ENCODE measurements around the gene CEP95. TPM values are rescaled to one million over a fixed set of nuclear protein-coding genes. Genes with fewer than 3 reads are reported as not detected.

CEP95 gene
- total RNA-seq, 1 donor, result 48.9 TPM

DNA sequence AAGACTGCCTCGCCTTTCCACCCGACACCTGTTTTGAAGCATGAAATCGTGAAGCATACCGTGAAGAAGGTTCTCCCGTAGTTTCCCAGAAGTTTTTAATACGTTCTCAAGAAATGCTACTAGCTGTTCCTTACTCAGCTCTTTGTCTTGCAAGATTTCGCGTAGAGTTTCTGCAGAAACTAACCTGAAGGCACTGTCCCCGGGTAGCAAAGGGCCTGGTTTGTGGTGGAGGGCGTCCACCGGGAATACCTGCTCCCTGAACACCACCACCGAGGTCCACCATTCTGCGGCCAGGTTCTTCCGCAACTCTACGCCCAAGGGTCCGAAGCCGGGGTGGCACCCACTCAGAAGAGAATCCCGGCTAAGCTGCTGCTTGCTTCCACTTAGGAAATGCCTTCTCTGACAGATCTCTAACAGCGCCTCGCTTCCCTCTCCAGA is 10.4 kb upstream of the CEP95 start:
- TF ChIP-seq, protein P1, sequence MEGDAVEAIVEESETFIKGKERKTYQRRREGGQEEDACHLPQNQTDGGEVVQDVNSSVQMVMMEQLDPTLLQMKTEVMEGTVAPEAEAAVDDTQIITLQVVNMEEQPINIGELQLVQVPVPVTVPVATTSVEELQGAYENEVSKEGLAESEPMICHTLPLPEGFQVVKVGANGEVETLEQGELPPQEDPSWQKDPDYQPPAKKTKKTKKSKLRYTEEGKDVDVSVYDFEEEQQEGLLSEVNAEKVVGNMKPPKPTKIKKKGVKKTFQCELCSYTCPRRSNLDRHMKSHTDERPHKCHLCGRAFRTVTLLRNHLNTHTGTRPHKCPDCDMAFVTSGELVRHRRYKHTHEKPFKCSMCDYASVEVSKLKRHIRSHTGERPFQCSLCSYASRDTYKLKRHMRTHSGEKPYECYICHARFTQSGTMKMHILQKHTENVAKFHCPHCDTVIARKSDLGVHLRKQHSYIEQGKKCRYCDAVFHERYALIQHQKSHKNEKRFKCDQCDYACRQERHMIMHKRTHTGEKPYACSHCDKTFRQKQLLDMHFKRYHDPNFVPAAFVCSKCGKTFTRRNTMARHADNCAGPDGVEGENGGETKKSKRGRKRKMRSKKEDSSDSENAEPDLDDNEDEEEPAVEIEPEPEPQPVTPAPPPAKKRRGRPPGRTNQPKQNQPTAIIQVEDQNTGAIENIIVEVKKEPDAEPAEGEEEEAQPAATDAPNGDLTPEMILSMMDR (IDR thresholded peaks at IDR 0.05; ENCODE audit: extremely low read depth, low read depth, low read length), result no peak
- H3K4me1 ChIP-seq (ENCODE audit: insufficient read depth, low read length), result peaks cover 54% of the 10 kb centered on the region
- peaks cover 34% of the 10 kb centered on the region for H4K20me1 ChIP-seq (ENCODE audit: insufficient read depth, low read length)
- H3K79me2 ChIP-seq (ENCODE audit: insufficient read depth, low read length), result peaks cover 46% of the 10 kb centered on the region
- H2AFZ ChIP-seq (ENCODE audit: low read length), result peak overlapping the region; percentile 66
- peak overlapping the region; percentile 83 for H3K4me3 ChIP-seq (ENCODE audit: insufficient read depth, low read length)
- H3K36me3 ChIP-seq (ENCODE audit: insufficient read depth, low read length), result peaks cover 46% of the 10 kb centered on the region
- H3K27me3 ChIP-seq (ENCODE audit: insufficient read depth, low read length), result no peaks in the 10 kb centered on the region
- H3K4me2 ChIP-seq (ENCODE audit: insufficient read depth, low read length), result peak overlapping the region; percentile 98
- H3K27ac ChIP-seq (ENCODE audit: low read depth, low read length), result peak overlapping the region; percentile 61
- DNase-seq (ENCODE audit: insufficient read length, low spot score, missing footprints), result peak; percentile 72
- no peaks in the 10 kb centered on the region for H3K9me3 ChIP-seq (ENCODE audit: low read depth, low read length)

DNA sequence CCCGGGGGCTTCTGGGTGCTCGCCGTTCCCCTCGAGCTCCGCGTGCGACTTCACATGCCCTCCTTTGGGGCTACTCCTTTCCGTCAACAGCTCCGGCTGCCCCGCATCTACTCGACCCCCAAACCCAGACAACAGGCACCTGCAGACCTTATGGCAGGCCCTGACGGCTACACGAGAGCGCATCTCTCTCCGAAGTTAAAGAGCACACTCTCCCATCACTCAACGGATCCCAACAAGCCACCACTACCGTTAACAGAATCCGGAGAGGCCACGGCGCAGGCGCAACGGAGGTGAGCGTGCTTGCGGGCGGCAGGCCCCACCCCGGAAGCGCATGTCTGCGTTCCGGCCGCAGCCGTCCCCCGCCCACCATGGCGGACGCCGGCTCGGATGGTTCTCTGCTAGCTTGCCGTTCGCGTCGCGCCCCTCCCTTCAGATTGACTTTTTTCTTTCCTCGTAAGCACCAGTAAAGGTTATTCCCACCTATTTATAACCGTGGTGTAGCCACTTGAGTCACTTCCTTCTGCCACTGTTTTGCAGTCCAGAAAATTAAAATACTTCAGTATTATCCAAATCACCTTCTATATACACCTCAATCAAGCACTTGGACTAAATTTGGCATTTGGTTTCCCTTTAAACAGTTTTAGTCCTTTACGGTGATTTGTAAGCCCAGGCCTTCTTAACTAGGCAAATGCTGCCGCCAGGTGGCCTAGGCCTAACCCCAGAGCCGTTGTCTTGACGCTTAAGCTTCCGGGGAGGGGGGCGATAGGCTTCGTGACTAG is 9.8 kb upstream of the CEP95 start, which contains the start of gene POLG2:
Gene POLG2 (minus strand): TSS at position 269 of the 779 bp plus-strand sequence. CDS start 86 bp downstream, at position 183.
- Histone ChIP-seq H3K9me3 (ENCODE audit: low read depth, low read length) (no peaks in the 10 kb centered on the region), H2AFZ (ENCODE audit: low read length) (peak within 1 kb of the TSS; percentile 66), H3K79me2 (ENCODE audit: insufficient read depth, low read length) (peaks cover 52% of the 10 kb centered on the region), H4K20me1 (ENCODE audit: insufficient read depth, low read length) (peaks cover 40% of the 10 kb centered on the region), H3K27me3 (ENCODE audit: insufficient read depth, low read length) (no peaks in the 10 kb centered on the region), H3K27ac (ENCODE audit: low read depth, low read length) (peak within 1 kb of the TSS; percentile 61), H3K4me1 (ENCODE audit: insufficient read depth, low read length) (peaks cover 60% of the 10 kb centered on the region), H3K36me3 (ENCODE audit: insufficient read depth, low read length) (peaks cover 52% of the 10 kb centered on the region), H3K4me2 (ENCODE audit: insufficient read depth, low read length) (peak within 1 kb of the TSS; percentile 98), H3K4me3 (ENCODE audit: insufficient read depth, low read length) (peak within 1 kb of the TSS; percentile 83)
- TF ChIP-seq, protein P1 (IDR thresholded peaks at IDR 0.05; ENCODE audit: extremely low read depth, low read depth, low read length), result peak; percentile 52
- DNase-seq (ENCODE audit: insufficient read length, low spot score, missing footprints), result peak; percentile 94

DNA sequence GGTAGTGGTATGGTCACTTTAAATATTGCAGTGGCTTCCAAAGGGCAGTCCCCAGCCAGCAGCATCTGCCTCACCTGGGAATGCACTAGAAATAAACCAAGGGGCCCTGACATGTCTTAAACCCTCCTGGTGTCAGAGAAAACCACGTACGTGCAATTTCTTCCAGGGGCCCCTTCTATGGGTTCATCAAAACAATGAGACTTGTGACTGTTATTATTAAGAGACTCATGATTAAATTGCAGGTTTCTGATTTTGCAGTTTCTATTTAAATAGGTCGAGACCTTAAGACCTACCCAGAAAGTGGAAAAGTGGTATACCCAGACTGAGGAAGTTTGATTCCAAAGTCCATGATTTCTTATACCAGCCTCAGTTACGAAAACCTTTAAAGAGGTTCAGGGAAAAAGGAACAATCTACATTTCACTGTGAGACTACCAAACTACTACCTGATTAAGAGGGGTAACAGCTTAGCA is 9.2 kb upstream of the CEP95 start:
- H3K79me2 ChIP-seq (ENCODE audit: insufficient read depth, low read length), result peaks cover 58% of the 10 kb centered on the region
- no peak overlapping the region for H2AFZ ChIP-seq (ENCODE audit: low read length)
- no peak for DNase-seq (ENCODE audit: insufficient read length, low spot score, missing footprints)
- peaks cover 67% of the 10 kb centered on the region for H3K4me1 ChIP-seq (ENCODE audit: insufficient read depth, low read length)
- peak overlapping the region; percentile 98 for H3K4me2 ChIP-seq (ENCODE audit: insufficient read depth, low read length)
- H3K27ac ChIP-seq (ENCODE audit: low read depth, low read length), result peak overlapping the region; percentile 61
- TF ChIP-seq, protein P1 (IDR thresholded peaks at IDR 0.05; ENCODE audit: extremely low read depth, low read depth, low read length), result no peak
- H3K27me3 ChIP-seq (ENCODE audit: insufficient read depth, low read length), result no peaks in the 10 kb centered on the region
- H4K20me1 ChIP-seq (ENCODE audit: insufficient read depth, low read length), result peaks cover 46% of the 10 kb centered on the region
- no peaks in the 10 kb centered on the region for H3K9me3 ChIP-seq (ENCODE audit: low read depth, low read length)
- peaks cover 58% of the 10 kb centered on the region for H3K36me3 ChIP-seq (ENCODE audit: insufficient read depth, low read length)
- H3K4me3 ChIP-seq (ENCODE audit: insufficient read depth, low read length), result peak overlapping the region; percentile 83
